Endodermal cell (in vitro differentiated cells): ENCODE data around the gene BMP6. TPM values are rescaled to one million over a fixed set of nuclear protein-coding genes. Genes with fewer than 3 reads are reported as not detected.

Experiments used
- DNase-seq: peaks from one replicate; pipeline ENCODE4 v3.0.0-alpha.2; 2017
- H3K27ac ChIP-seq: 2 replicates; pipeline ENCODE4 v1.5.1; 2013; ENCODE audit warnings: mild to moderate bottlenecking, low read depth, low read length, moderate library complexity
- H3K27me3 ChIP-seq: 2 replicates; pipeline ENCODE4 v1.6.1; 2013; ENCODE audit warnings: mild to moderate bottlenecking, low read length, moderate library complexity; ENCODE audit not compliant: insufficient read depth, control insufficient read depth, poor library complexity, severe bottlenecking
- H3K36me3 ChIP-seq: 2 replicates; pipeline ENCODE4 v1.7.0; 2013; ENCODE audit warnings: mild to moderate bottlenecking, low read length, moderate library complexity; ENCODE audit not compliant: control insufficient read depth, insufficient read depth
- H3K4me1 ChIP-seq: one replicate; pipeline ENCODE4 v1.7.0; 2013; ENCODE audit warnings: low read length; ENCODE audit not compliant: control insufficient read depth, insufficient read depth
- H3K4me3 ChIP-seq: 2 replicates; pipeline ENCODE4 v1.5.1; 2013; ENCODE audit warnings: mild to moderate bottlenecking, low read length, moderate library complexity
- H3K9ac ChIP-seq: 2 replicates; pipeline ENCODE4 v1.6.1; 2013; ENCODE audit warnings: mild to moderate bottlenecking, low read length, moderate library complexity; ENCODE audit not compliant: poor library complexity, severe bottlenecking; ENCODE audit errors: extremely low read depth
- H3K9me3 ChIP-seq: 2 replicates; pipeline ENCODE4 v1.6.1; 2013; ENCODE audit warnings: mild to moderate bottlenecking, low read length, moderate library complexity; ENCODE audit not compliant: control insufficient read depth
- H3K27ac Mint-ChIP-seq: 2 replicates; pipeline ENCODE4 v1.8.0; 2020; ENCODE audit warnings: mixed read lengths
- H3K27me3 Mint-ChIP-seq: 2 replicates; pipeline ENCODE4 v1.8.0; 2021; ENCODE audit warnings: mild to moderate bottlenecking, mixed read lengths; ENCODE audit not compliant: insufficient read depth
- H3K36me3 Mint-ChIP-seq: 2 replicates; pipeline ENCODE4 v1.8.0; 2020; ENCODE audit warnings: low read depth, mixed read lengths
- H3K4me1 Mint-ChIP-seq: 2 replicates; pipeline ENCODE4 v1.8.0; 2020; ENCODE audit warnings: mixed read lengths
- H3K4me3 Mint-ChIP-seq: 2 replicates; pipeline ENCODE4 v1.8.0; 2020; ENCODE audit warnings: mild to moderate bottlenecking, moderate library complexity, mixed read lengths
- H3K9me3 Mint-ChIP-seq: 2 replicates; pipeline ENCODE4 v1.8.0; 2020; ENCODE audit warnings: mild to moderate bottlenecking, mixed read lengths
- WGBS, 2 experiments: methylation state at CpG; one replicate each; pipeline versions ENCODE4 v1.1.5 to v1.1.7; 2013; ENCODE audit warnings: missing lambda C conversion rate in 2 of 2, mixed read lengths in 1 of 2; ENCODE audit not compliant: insufficient coverage in 1 of 2, insufficient read length in 1 of 2; 5-methylcytosine and 5-hydroxymethylcytosine counted together
- total RNA-seq, 2 donors: library from RNA; stranded (reverse); fragmentation: NEBNext Ultra II Directional in 1 of 2; extraction: Animal tissue kit (Norgen Biotek cat#: 25700) in 1 of 2; gene quantifications; 2 replicates in 1 of 2; 3 replicates in 1 of 2; pipeline ENCODE4 v1.2.1, GENCODE V29; 2021
- TF ChIP-seq, protein P1 (sequence below): fragments of 200-600 bp; sonication (generic); conservative IDR thresholded peaks from 2 replicates; pipeline ENCODE4 v1.5.0; 2021; ENCODE audit warnings: antibody characterized with exemption, mild to moderate bottlenecking

Gene BMP6
- total RNA-seq, 2 donors from 2014 or later, result 0.62 to 0.71 TPM

DNA sequence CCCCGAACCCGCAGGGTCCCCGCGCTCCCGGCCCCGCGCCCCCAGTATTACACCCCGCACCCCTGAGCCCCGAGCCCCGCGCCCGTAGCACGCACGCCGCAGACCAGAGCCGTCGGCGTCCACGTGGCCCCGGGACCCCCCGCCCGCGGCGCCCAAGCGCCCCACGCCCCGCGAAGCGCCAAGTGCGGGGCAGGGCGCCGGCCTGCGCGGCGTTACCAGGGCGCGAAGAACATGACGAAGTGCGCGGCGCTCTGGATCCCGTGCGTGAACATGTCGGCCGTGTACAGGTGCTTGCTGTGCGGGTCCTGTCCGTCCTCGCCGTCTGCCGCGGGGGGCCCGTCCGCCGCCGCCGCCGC lies 184.4 kb downstream of the BMP6 start:
- Histone ChIP-seq H3K4me1 (no peaks in the 10 kb centered on the region), H3K4me3 (no peak overlapping the region), H3K27ac (no peak overlapping the region), H3K36me3 (no peaks in the 10 kb centered on the region), H3K27me3 (peaks cover 92% of the 10 kb centered on the region), H3K9me3 (no peaks in the 10 kb centered on the region), H3K9ac (no peak overlapping the region)
- Mint-ChIP-seq H3K4me3 (peak overlapping the region; percentile 64), H3K36me3 (no peaks in the 10 kb centered on the region), H3K27me3 (peaks cover 43% of the 10 kb centered on the region), H3K4me1 (peaks cover 4% of the 10 kb centered on the region), H3K9me3 (no peaks in the 10 kb centered on the region), H3K27ac (no peak overlapping the region)
- TF ChIP-seq, protein P1, sequence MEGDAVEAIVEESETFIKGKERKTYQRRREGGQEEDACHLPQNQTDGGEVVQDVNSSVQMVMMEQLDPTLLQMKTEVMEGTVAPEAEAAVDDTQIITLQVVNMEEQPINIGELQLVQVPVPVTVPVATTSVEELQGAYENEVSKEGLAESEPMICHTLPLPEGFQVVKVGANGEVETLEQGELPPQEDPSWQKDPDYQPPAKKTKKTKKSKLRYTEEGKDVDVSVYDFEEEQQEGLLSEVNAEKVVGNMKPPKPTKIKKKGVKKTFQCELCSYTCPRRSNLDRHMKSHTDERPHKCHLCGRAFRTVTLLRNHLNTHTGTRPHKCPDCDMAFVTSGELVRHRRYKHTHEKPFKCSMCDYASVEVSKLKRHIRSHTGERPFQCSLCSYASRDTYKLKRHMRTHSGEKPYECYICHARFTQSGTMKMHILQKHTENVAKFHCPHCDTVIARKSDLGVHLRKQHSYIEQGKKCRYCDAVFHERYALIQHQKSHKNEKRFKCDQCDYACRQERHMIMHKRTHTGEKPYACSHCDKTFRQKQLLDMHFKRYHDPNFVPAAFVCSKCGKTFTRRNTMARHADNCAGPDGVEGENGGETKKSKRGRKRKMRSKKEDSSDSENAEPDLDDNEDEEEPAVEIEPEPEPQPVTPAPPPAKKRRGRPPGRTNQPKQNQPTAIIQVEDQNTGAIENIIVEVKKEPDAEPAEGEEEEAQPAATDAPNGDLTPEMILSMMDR, result no peak
- DNase-seq, result no peak
- 0% methylated on average over 13 to 57 of the region's 57 CpGs for WGBS, 2 experiments

GRCh38 chr6:7910654-7911344 lies 184.9 kb downstream of the BMP6 start, which contains the start of gene TXNDC5:
Gene TXNDC5, minus strand, starts transcription at chr6:7910788. Its CDS starts 12 bp downstream, at chr6:7910776.
- peak within 1 kb of the TSS; percentile 64 for H3K9ac ChIP-seq
- peak within 1 kb of the TSS; percentile 79 for H3K4me3 ChIP-seq
- Mint-ChIP-seq H3K27me3 (peaks cover 38% of the 10 kb centered on the region), H3K4me1 (peaks cover 4% of the 10 kb centered on the region), H3K27ac (no peak within 1 kb of the TSS), H3K36me3 (no peaks in the 10 kb centered on the region), H3K9me3 (no peaks in the 10 kb centered on the region), H3K4me3 (peak within 1 kb of the TSS; percentile 64)
- H3K36me3 ChIP-seq, result no peaks in the 10 kb centered on the region
- TF ChIP-seq, protein P1, result no peak
- no peaks in the 10 kb centered on the region for H3K9me3 ChIP-seq
- H3K27me3 ChIP-seq, result peaks cover 92% of the 10 kb centered on the region
- WGBS, 2 experiments, result 3 to 8% methylated on average over 23 to 75 of the region's 75 CpGs
- H3K27ac ChIP-seq, result no peak within 1 kb of the TSS
- DNase-seq, result peak; percentile 88
- H3K4me1 ChIP-seq, result no peaks in the 10 kb centered on the region

DNA sequence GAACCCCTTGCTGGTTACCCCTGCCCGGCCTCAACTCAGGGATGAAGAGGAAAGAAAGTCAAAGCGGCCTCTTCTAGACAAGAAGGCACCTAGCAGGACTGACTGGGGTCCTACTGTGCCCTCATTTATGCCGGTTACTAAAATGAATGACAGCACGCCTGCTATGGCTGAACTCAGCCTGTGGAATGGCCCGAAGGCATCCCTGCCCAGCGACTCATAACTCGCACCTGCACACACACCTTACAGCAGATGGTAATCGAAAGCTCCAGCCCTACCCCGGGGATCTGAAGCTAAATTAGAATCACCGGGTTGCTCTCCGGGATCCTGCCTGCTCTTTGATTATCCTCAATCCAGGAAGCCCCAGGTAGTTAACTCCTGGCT lies 185.4 kb downstream of the BMP6 start:
- H3K4me1 Mint-ChIP-seq, result peaks cover 4% of the 10 kb centered on the region
- peak overlapping the region; percentile 72 for H3K4me3 ChIP-seq
- DNase-seq, result peak; percentile 54
- no peak overlapping the region for H3K9ac ChIP-seq
- no peaks in the 10 kb centered on the region for H3K9me3 Mint-ChIP-seq
- no peaks in the 10 kb centered on the region for H3K4me1 ChIP-seq
- H3K4me3 Mint-ChIP-seq, result no peak overlapping the region
- 82 to 85% methylated on average over 10 to 11 of the region's 11 CpGs for WGBS, 2 experiments
- TF ChIP-seq, protein P1, result no peak
- no peaks in the 10 kb centered on the region for H3K9me3 ChIP-seq
- H3K27ac ChIP-seq, result no peak overlapping the region
- no peaks in the 10 kb centered on the region for H3K36me3 Mint-ChIP-seq
- H3K27me3 Mint-ChIP-seq, result peaks cover 33% of the 10 kb centered on the region
- H3K36me3 ChIP-seq, result no peaks in the 10 kb centered on the region
- no peak overlapping the region for H3K27ac Mint-ChIP-seq
- peaks cover 92% of the 10 kb centered on the region for H3K27me3 ChIP-seq
